Pancreas (tissue), 10 donors: ENCODE results near the gene GLIPR1L2. TPM values are rescaled to one million over a fixed set of nuclear protein-coding genes. Genes with fewer than 3 reads are reported as not detected.

ENCODE experiments used
- ATAC-seq, 4 donors: fragments of 200-7000 bp; cut with Tn5 transposase; one replicate each; pipeline versions ENCODE4 v1.8.0 to v1.9.1; 2020; ENCODE audit warnings: mild to moderate bottlenecking in 4 of 4, moderate library complexity in 4 of 4
- DNase-seq, 6 donors: peaks; one replicate each; pipeline ENCODE4 v3.0.0-alpha.2; 2020
- FAIRE-seq: peaks from 2 replicates; lab custom pipeline; 2012; peaks lifted over from hg19 to GRCh38; lab: Jason Lieb, UNC
- H3K27ac ChIP-seq, 4 donors: fragments of 200-600 bp; sonication (generic); 1 replicate in 3 of 4; 2 replicates in 1 of 4; pipeline versions ENCODE4 v1.5.0 to v1.8.0; 2020
- H3K27me3 ChIP-seq, 4 donors: fragments of 200-600 bp; one replicate each; pipeline ENCODE4 v1.8.0; 2021
- H3K36me3 ChIP-seq, 3 donors: fragments of 200-600 bp; sonication (generic) in 1 of 3; one replicate each; pipeline versions ENCODE4 v1.5.0 to v1.8.0; 2020 to 2021
- H3K4me1 ChIP-seq, 3 donors: fragments of 200-600 bp; one replicate each; pipeline ENCODE4 v1.8.0; 2021
- H3K4me3 ChIP-seq, 4 donors: fragments of 200-600 bp; sonication (generic) in 2 of 4; one replicate each; pipeline versions ENCODE4 v1.5.0 to v1.8.0; 2020 to 2021
- H3K9me3 ChIP-seq, 4 donors: fragments of 200-600 bp; one replicate each; pipeline ENCODE4 v1.8.0; 2021
- CTCF ChIP-seq, 4 donors: fragments of 200-600 bp; sonication (generic) in 3 of 4; IDR thresholded peaks; one replicate each; pipeline versions ENCODE4 v1.5.0 to v1.8.0; 2021; ENCODE audit warnings: antibody characterized with exemption in 4 of 4
- WGBS, 2 donors: extraction: QIAGEN DNeasy Blood & Tissue Kit; methylation state at CpG; one replicate each; pipeline ENCODE4 v1.1.7; 2013; 5-methylcytosine and 5-hydroxymethylcytosine counted together
- intact Hi-C, 3 donors: fragments of 100-400 bp; cut with DNase I; formaldehyde crosslinking; loops; one replicate each; pipeline versions ENCODE4 v1.11.1 to v1.14.2; 2022
- polyA plus RNA-seq, 2 donors: library from polyadenylated mRNA; stranded (reverse); fragments of 200-250 nt; gene quantifications; one replicate each; pipeline ENCODE4 v1.2.3, GENCODE V29; 2013
- total RNA-seq, 6 donors: library from RNA; stranded (reverse); fragmentation: NEBNext Ultra II Directional in 4 of 6; extraction: Animal tissue kit (Norgen Biotek cat#: 25700) in 4 of 6; gene quantifications; one replicate each; pipeline versions ENCODE4 v1.2.1 to v1.2.4, GENCODE V29; 2021 to 2023
- donor health status: healthy with polysubstance abuse.
- donor health status: DM: no; HTN: no; CAD: no; lungs with moderate emphysema.
- donor health status: DM: no; HTN: no; CAD: no.
- donor health status: control.
- donor health status: control.
- donor health status: Bipolar disorder and iron deficiency.
- donor health status: DM: yes; HTN: yes; CAD: no.
- donor health status: DM: no; HTN: no; CAD: no.
- donor health status: DM: no; HTN: no; CAD: no.
- donor health status: DM: yes; HTN: yes; CAD: no.

GLIPR1L2 gene
- total and polyA plus RNA-seq, 8 donors: 0.33 to 1.2 (median 0.47) TPM; not detected in 1

GRCh38 chr12:75350413-75350812 lies 40.5 kb upstream of the GLIPR1L2 start:
- Histone ChIP-seq H3K27ac (no peak overlapping the region), H3K9me3 (no peaks in the 10 kb centered on the region), H3K4me1 (no peaks in the 10 kb centered on the region), H3K27me3 (no peaks in the 10 kb centered on the region), H3K36me3 (no peaks in the 10 kb centered on the region), H3K4me3 (no peak overlapping the region)
- FAIRE-seq (no peak), ATAC-seq (no peak), DNase-seq (no peak)
- TF ChIP-seq CTCF (IDR thresholded peaks at IDR 0.05): no peak
- 77 to 89% methylated on average over 2 of the region's 2 CpGs for WGBS, 2 donors
- intact Hi-C loops: no loop called here

DNA sequence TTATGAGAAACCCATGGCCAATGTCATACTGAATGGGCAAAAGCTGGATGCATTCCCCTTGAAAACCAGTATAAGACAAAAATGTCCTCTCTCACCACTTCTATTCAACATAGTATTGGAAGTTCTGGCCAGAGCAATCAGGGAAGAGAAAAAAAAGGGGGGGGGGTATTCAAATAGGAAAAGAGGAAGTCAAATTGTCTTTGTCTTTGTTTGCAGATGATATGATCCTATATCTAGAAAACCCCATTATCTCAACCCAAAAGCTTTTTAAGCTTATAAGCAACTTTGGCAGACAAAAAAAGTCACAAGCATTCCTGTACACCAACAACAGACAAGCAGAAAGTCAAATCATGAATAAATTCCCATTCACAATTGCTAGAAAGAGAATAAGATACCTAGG lies 36.9 kb upstream of the GLIPR1L2 start:
- Histone ChIP-seq H3K27ac (no peak overlapping the region), H3K27me3 (no peaks in the 10 kb centered on the region), H3K4me3 (no peak overlapping the region), H3K4me1 (no peaks in the 10 kb centered on the region), H3K36me3 (no peaks in the 10 kb centered on the region), H3K9me3 (no peaks in the 10 kb centered on the region)
- ATAC-seq (no peak), DNase-seq (no peak), FAIRE-seq (no peak)
- intact Hi-C loops: no loop called here
- no peak for TF ChIP-seq CTCF (IDR thresholded peaks at IDR 0.05)

- ATAC-seq (no peak), FAIRE-seq (no peak)
- H3K9me3 ChIP-seq: no peaks in the 10 kb centered on the region
These were observed 30.0 kb upstream of the GLIPR1L2 start for GRCh38 chr12:75360920-75361319.

DNA sequence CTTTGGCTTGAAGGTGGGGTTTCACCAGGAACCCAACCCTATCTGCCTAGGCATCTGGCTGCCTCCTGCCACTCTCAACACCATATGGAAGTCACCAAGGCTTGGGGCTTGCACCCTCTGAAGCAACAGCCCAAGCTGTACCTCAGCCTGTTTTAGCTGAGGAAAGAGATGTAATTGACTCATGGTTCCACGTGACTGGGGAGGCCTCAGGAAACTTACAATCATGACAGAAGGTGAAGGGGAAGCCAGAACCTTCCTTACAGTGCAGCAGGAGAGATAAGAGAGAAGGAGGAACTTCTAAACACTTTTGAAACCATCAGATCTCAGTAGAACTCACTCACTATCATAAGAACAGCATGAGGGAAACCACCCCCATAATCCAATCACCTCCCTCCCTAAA lies 29.5 kb upstream of the GLIPR1L2 start:
- intact Hi-C loops: no loop called here
- Histone ChIP-seq H3K9me3 (no peaks in the 10 kb centered on the region), H3K36me3 (no peaks in the 10 kb centered on the region), H3K4me3 (no peak overlapping the region), H3K4me1 (no peaks in the 10 kb centered on the region), H3K27ac (no peak overlapping the region), H3K27me3 (no peaks in the 10 kb centered on the region)
- DNase-seq (no peak), FAIRE-seq (no peak), ATAC-seq (no peak)
- WGBS, 2 donors: 63 to 79% methylated on average over 1 of the region's 1 CpG
- no peak for TF ChIP-seq CTCF (IDR thresholded peaks at IDR 0.05)

More at GRCh38 chr12:75360920-75361319, 30.0 kb upstream of the GLIPR1L2 start:
- H3K36me3 ChIP-seq: no peaks in the 10 kb centered on the region
- H3K27ac ChIP-seq: no peak overlapping the region
- no peak overlapping the region for H3K4me3 ChIP-seq
- H3K4me1 ChIP-seq: no peaks in the 10 kb centered on the region
- H3K27me3 ChIP-seq: no peaks in the 10 kb centered on the region
- intact Hi-C loops: no loop called here
- DNase-seq: no peak
- no peak for TF ChIP-seq CTCF (IDR thresholded peaks at IDR 0.05)

DNA sequence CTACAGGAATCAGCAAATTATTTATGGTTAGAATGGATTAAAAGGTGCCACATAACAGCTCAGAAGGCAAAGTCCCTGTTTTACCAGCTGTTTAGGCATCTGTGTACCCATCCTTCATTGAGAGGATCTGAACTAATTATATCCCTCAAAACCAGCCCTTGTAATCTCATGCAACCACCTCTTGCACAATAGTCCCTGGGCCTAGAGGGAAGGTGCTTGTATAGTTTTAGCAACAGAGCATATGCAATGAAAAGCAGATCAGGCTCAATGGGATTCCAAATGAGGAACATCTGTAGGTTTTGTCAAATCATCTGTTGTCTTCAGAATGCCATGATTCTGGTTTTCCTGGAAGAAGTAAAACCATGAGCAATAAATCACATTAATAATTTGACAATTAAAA lies 26.0 kb upstream of the GLIPR1L2 start:
- FAIRE-seq (no peak), DNase-seq (no peak), ATAC-seq (no peak)
- TF ChIP-seq CTCF (IDR thresholded peaks at IDR 0.05): no peak
- no peaks in the 10 kb centered on the region for H3K9me3 ChIP-seq
- H3K27me3 ChIP-seq: no peaks in the 10 kb centered on the region
- no peaks in the 10 kb centered on the region for H3K36me3 ChIP-seq
- H3K27ac ChIP-seq: no peak overlapping the region
- no peak overlapping the region for H3K4me3 ChIP-seq
- no peaks in the 10 kb centered on the region for H3K4me1 ChIP-seq
- intact Hi-C loops: no loop called here
